Activated CD8-positive, alpha-beta memory T cell treated with anti-CD3 and anti-CD28 coated beads for 24 hours (primary cell): ENCODE results near the gene SCNN1B.
"Not testable (repeated sequence)": the region's sequence is repeated elsewhere in the genome, so short reads cannot be mapped to it uniquely, and the experiment has no call there.

Experiments used
- DNase-seq: peaks from one replicate; pipeline ENCODE4 v3.0.0-alpha.2; 2020

Gene SCNN1B

DNA sequence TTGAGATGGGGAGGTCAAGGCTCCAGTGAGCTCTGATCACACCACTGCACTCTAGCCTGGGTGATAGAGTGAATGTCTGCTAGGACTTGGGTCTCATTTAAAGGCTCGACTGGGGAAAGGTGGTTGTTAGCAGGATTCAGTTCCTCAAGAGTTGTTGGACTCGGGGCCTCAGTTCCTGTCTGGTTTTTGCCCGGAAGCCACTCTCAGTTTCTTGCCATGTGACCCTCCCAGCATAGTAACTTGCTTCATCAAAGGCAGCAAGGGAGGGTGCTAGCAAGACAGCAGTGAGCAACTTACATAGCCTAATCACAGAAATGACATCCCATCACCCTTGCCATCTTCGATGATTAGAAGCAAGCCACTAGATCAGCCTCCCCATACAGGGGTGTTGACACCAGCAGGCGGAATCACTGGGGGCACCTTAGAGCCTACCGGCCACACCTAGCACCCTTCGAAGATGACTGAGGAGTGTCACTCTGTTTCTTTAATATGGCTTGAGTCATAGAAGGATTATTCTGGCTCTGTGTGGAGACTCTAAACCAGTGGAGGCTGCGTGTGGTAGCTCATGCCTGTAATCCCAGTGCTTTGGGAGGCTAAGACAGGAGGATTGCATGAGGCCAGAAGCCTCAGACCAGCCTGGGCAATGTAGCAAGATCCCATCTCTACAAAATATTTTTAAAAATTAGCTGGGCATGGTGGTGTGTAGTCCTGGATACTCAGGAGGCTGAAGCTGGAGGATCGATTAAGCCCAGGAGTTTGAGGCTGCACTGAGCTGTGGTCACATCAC is 13.2 kb upstream of the SCNN1B start:
- no peak for DNase-seq

DNA sequence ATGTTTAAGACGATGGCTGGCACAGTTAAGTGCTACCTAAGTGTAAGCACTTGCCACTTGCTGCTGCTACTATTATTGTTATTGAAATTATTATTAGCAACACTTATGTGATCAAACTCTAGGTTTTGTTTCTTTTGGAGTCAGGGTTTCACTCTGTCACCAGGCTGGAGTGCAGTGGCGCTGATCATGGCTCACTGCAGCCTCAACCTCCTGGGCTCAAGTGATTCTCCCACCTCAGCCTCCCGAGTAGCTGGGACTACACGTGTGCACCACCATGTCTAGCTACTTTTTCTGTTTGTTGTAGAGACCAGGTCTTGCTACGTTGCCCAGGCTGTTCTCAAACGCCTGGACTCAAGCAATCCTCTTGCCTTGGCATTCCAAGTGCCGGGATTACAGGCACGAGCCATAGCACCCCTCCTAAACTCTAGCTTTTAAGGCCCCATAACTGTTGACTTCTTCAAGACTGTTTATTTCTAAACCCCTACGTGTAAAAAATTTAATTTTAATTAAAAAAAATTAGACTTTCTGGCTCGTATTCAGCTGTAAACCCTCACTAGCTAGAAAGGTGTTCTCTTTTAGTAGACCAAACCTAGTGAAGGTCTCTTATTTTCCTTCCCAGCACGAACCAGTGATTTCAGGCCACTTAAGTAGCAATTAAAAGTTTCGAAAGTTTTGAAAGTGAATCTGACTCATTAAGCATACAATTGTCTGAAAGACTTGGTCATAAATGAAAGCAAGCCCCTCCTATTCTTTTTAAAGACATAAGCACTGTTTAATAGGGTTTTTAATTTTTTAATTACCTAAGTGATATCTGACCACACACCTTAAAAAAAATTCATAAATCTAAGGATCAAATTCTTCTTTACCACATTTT is 11.7 kb upstream of the SCNN1B start:
- DNase-seq = no peak

- DNase-seq = no peak
Observed at GRCh38 chr16:23293016-23293415, 9.1 kb upstream of the SCNN1B start.

DNA sequence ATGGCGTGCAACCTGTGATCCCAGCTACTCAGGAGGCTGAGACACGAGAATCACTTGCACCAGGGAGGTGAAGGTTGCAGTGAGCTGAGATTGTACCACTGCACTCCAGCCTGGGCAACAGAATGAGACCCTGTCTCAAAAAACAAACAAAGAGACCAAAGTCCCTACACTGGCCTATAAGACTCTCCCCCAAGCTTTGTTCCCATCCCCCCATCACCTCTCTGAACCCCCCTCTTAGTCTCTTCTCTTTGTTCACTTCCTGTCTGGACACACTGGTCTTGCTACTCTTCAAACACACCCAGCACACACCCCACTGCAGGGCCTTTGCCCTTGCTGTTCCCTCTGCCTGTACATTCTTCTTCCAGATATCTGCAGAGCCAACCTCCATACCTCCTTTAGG is 7.8 kb upstream of the SCNN1B start:
- no peak for DNase-seq

DNA sequence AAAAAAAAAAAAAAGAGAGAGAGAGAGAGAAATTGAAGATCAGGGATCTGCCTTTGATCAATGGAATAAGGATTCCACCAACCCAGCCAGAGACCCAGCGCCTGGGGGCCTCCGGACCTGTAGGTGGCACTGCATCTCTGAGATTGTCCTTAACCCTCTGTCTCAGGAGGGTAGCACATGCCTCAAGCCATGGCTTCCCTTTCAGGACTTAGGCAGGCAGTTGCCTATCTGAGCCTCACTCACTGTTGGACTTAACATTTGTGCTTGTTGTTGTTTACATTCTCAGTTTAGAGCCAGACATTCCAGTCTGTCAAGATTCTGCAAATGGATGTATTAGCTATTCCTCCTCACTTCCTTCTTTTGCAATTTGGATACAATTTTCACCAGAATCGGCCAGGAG is 5.1 kb upstream of the SCNN1B start:
- DNase-seq = no peak

- DNase-seq = no peak
Observed at GRCh38 chr16:23298290-23298915, 3.7 kb upstream of the SCNN1B start.

- not testable (repeated sequence) for DNase-seq
Observed at GRCh38 chr16:23299815-23300214, 2.3 kb upstream of the SCNN1B start.

- DNase-seq = no peak
Observed at GRCh38 chr16:23301251-23302044, 654 bp upstream of the SCNN1B start.

GRCh38 chr16:23303685-23304084 is 1.6 kb downstream of the SCNN1B start:
- DNase-seq = no peak

GRCh38 chr16:23304620-23305019 is 2.5 kb downstream of the SCNN1B start:
- DNase-seq = no peak

DNA sequence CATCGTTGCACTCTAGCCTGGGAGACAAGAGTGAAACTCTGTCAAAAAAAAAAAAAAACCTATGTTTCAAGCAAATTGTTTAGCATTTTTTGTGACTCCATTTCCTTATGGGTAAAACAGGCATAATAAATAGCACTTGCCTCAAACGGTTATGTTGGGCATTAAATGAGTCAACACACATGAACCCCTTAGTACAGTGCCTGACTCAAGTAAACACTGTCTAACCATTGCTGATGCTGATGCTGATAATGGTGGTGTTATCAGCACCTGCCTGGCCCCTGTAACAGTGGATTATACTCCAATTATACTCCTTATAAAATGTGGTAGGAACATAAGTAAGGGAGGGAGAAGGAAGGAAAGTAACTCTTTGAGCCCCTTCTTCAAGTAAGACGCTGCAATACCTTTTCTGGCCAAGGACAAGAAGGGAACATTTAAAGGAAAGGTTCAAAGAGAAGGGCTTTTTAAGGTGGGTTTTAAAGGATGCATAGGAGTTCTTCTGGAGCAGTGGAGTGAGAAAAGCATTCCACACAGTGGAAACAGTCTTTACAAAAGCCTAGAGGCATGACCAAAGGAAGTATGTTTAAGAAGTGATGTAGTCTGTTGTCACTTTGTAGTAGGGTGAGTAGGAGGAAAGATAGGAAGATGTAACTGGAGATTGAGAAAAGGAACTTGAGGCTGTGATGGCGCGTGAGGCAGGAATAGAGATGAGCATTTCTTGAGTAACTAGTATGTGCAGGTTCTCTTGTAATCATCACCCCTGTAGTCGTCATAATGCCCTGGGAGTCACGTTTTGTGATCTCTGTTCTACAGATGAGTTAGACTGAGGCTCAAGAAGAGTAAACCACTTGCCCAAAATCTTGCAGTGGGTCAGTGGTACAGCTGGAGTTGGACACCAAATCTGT is 4.3 kb downstream of the SCNN1B start:
- no peak for DNase-seq

DNA sequence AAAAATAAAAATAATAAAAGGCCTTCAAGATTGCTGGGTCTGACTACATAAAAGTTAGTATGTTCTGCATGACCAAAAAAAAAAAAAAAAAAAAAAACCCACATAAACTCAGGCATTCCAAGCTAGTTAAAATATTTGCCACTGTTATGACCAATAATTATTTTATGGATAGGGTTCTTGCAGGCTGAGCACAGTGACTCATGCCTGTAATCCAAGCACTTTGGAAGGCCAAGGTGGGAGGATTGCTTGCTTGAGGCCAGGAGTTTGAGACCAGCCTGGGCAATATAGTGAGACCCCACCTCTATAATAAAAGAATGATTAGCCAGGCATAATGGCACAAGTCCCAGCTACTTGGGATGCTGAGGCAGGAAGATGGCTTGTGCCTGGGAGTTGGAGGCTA is 8.1 kb downstream of the SCNN1B start:
- no peak for DNase-seq

DNA sequence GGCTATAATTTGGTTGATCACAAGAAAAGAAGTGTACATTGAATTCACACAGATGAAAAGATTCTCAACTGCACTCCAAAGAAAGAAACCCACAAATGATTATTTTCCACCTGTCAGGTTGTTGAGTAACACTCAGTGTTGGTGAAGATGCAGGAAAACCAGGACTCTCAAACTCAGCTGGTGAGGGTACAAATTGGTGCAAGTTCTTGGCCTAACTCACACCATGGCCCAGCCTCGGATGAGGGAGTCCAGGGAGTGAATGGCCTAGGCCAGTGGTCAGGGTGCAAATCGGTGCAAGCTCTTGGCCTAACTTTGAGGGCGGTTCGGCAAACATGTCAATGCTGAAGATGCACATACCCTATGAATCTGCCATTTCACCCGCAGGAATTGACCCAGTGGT is 8.6 kb downstream of the SCNN1B start:
- no peak for DNase-seq

DNA sequence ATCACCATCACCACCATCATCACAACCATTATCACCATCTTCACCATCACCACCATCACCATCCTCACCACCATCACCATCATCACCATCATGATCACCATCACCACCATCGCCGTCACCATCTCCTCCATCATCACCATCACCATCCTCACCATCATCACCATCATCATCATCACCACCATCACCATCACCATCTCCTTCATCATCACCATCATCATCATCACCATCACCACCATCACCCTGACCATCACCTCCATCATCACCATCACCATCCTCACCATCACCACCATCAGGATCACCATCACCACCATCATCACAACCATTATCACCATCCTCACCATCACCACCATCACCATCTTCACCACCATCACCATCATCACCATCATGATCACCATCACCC is 14.1 kb downstream of the SCNN1B start:
- DNase-seq = no peak

GRCh38 chr16:23316634-23317265 is 14.6 kb downstream of the SCNN1B start:
- DNase-seq = no peak

DNA sequence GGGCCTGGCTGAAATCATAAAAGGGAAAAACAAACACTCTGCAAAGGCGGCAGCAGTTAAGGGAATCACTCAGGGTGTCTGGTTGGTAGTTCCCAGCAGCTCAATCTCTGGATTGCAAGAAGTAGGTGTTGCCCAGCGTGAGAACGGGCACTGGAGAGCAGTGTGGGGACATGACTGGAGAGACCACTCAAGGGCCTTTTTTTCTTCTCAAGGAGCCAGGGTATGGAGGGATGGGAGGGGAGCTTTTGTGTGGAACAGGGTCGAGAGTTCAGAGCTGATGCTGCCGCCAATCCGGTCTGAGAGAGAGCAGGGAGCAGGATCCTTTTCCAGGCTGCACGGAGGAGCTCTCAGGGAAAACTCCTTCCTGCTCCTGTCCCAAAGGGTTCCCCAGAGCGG is 15.2 kb downstream of the SCNN1B start:
- DNase-seq = no peak

DNA sequence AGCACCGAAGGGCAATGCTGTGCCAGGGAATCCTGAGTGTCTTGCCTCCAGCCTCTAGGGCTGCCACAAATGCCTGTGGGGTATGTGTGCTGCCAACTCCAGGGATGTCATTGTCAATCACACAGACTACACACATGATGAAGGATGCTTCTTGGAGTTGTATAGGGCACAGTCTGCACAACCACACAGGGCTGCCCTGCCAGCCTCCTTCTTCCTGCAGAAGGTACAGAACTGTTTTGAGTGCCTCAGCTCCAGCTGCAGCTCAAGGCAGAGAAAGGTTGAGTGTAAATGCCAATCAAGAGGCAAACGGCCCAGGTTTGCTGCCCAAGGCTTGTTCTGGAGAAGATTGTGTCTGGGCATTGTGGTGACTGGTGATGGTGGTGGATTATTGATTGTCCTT is 15.6 kb downstream of the SCNN1B start:
- no peak for DNase-seq

DNA sequence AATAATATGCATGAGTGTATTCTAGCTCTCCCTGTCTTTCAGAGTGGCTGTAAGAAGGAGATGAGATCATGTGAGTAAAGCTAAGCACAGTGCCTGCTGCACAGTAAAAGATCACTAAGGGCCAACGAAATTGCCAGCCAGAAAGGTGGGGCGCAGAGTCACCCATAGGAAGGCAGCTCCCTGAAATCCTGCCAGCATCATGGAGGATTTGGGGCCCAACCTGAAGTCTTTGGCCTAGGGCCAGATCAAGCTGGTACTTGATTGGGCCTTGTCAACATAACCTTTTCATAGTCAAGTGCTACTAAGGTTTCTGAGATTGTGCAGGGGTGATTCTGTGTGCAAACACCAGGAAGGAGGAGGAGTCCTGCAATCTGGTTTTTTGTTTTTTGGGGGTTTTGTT is 16.5 kb downstream of the SCNN1B start:
- no peak for DNase-seq

DNA sequence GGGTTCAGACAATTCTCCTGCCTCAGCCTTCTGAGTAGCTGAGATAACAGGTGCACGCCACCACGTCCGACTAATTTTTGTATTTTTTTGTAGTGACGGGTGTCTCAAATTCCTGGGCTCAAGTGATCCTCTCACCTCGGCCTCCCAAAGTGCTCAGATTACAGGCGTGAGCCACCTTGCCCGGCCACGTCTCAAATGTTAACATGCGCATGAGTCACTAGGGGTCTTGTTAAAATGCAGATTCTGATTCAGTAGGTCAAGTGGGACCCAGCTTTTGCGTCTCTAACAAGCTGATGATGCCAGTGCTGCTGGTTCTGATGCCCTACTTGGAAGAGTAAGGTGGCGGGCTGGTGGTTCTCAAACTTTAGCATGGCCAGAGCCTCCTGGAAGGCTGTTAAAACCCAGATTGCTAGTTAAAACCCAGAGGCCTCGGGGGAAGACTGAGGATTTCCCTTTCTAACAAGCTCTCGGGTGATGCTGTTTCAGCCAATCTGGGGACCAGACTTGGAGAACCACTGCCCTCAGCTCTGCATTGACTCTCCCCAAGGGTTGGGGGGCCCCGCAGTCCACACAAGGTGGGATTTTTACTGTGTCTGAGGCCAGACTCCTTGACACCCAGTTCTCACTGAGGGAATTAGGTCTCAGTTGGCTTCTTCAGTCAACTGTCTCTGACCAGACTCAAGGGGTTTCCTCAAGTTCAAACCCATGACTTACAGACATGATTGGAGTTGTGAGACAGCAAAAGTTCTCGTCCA is 17.9 kb downstream of the SCNN1B start:
- DNase-seq = no peak

DNA sequence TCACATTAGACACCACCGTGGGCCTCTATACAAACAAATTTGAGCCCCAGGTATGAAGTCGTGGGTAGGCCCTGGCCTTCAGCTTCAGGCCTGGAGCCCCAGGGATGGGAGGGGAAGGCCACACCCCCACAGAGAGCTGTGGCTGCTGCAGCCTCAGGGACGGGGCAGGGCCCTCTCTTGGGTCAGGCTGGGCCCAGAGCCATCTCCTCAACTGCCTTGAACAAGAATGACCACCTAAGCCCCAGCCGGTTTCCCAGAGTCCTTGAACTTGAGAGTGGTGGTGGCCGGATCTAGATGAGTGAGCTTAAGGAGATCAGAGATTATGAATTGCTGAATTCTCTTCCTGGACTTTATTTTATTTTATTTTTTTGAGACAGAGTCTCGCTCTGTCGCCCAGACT is 18.6 kb downstream of the SCNN1B start:
- DNase-seq = no peak
